Endodermal cell (in vitro differentiated cells): ENCODE measurements around the gene LEF1. TPM values are rescaled to one million over a fixed set of nuclear protein-coding genes. Genes with fewer than 3 reads are reported as not detected.

Experiments used
- DNase-seq: peaks from one replicate; pipeline ENCODE4 v3.0.0-alpha.2; 2017
- H3K27ac ChIP-seq: 2 replicates; pipeline ENCODE4 v1.5.1; 2013; ENCODE audit warnings: mild to moderate bottlenecking, low read depth, low read length, moderate library complexity
- H3K27me3 ChIP-seq: 2 replicates; pipeline ENCODE4 v1.6.1; 2013; ENCODE audit warnings: mild to moderate bottlenecking, low read length, moderate library complexity; ENCODE audit not compliant: insufficient read depth, control insufficient read depth, poor library complexity, severe bottlenecking
- H3K36me3 ChIP-seq: 2 replicates; pipeline ENCODE4 v1.7.0; 2013; ENCODE audit warnings: mild to moderate bottlenecking, low read length, moderate library complexity; ENCODE audit not compliant: control insufficient read depth, insufficient read depth
- H3K4me1 ChIP-seq: one replicate; pipeline ENCODE4 v1.7.0; 2013; ENCODE audit warnings: low read length; ENCODE audit not compliant: control insufficient read depth, insufficient read depth
- H3K4me3 ChIP-seq: 2 replicates; pipeline ENCODE4 v1.5.1; 2013; ENCODE audit warnings: mild to moderate bottlenecking, low read length, moderate library complexity
- H3K9ac ChIP-seq: 2 replicates; pipeline ENCODE4 v1.6.1; 2013; ENCODE audit warnings: mild to moderate bottlenecking, low read length, moderate library complexity; ENCODE audit not compliant: poor library complexity, severe bottlenecking; ENCODE audit errors: extremely low read depth
- H3K9me3 ChIP-seq: 2 replicates; pipeline ENCODE4 v1.6.1; 2013; ENCODE audit warnings: mild to moderate bottlenecking, low read length, moderate library complexity; ENCODE audit not compliant: control insufficient read depth
- H3K27ac Mint-ChIP-seq: 2 replicates; pipeline ENCODE4 v1.8.0; 2020; ENCODE audit warnings: mixed read lengths
- H3K27me3 Mint-ChIP-seq: 2 replicates; pipeline ENCODE4 v1.8.0; 2021; ENCODE audit warnings: mild to moderate bottlenecking, mixed read lengths; ENCODE audit not compliant: insufficient read depth
- H3K36me3 Mint-ChIP-seq: 2 replicates; pipeline ENCODE4 v1.8.0; 2020; ENCODE audit warnings: low read depth, mixed read lengths
- H3K4me1 Mint-ChIP-seq: 2 replicates; pipeline ENCODE4 v1.8.0; 2020; ENCODE audit warnings: mixed read lengths
- H3K4me3 Mint-ChIP-seq: 2 replicates; pipeline ENCODE4 v1.8.0; 2020; ENCODE audit warnings: mild to moderate bottlenecking, moderate library complexity, mixed read lengths
- H3K9me3 Mint-ChIP-seq: 2 replicates; pipeline ENCODE4 v1.8.0; 2020; ENCODE audit warnings: mild to moderate bottlenecking, mixed read lengths
- CTCF ChIP-seq: fragments of 200-600 bp; sonication (generic); conservative IDR thresholded peaks from 2 replicates; pipeline ENCODE4 v1.5.0; 2021; ENCODE audit warnings: antibody characterized with exemption, mild to moderate bottlenecking
- WGBS, 2 experiments: methylation state at CpG; one replicate each; pipeline versions ENCODE4 v1.1.5 to v1.1.7; 2013; ENCODE audit warnings: missing lambda C conversion rate in 2 of 2, mixed read lengths in 1 of 2; ENCODE audit not compliant: insufficient coverage in 1 of 2, insufficient read length in 1 of 2; 5-methylcytosine and 5-hydroxymethylcytosine counted together
- total RNA-seq, 2 donors: library from RNA; stranded (reverse); fragmentation: NEBNext Ultra II Directional in 1 of 2; extraction: Animal tissue kit (Norgen Biotek cat#: 25700) in 1 of 2; gene quantifications; 2 replicates in 1 of 2; 3 replicates in 1 of 2; pipeline ENCODE4 v1.2.1, GENCODE V29; 2021

The LEF1 gene
- total RNA-seq, 2 donors from 2014 or later, result 0.95 to 1.6 TPM

GRCh38 chr4:108036213-108036612, 132.5 kb downstream of the LEF1 start:
- no peak overlapping the region for H3K27ac Mint-ChIP-seq
- no peaks in the 10 kb centered on the region for H3K9me3 Mint-ChIP-seq
- no peak overlapping the region for H3K27ac ChIP-seq

GRCh38 chr4:108035691-108036090, 133.0 kb downstream of the LEF1 start:
- H3K4me1 Mint-ChIP-seq, result no peaks in the 10 kb centered on the region
- Histone ChIP-seq H3K9ac (no peak overlapping the region), H3K9me3 (no peaks in the 10 kb centered on the region), H3K36me3 (peaks cover 12% of the 10 kb centered on the region), H3K4me3 (no peak overlapping the region), H3K27ac (no peak overlapping the region), H3K4me1 (no peaks in the 10 kb centered on the region), H3K27me3 (no peaks in the 10 kb centered on the region)
- no peak for TF ChIP-seq CTCF
- DNase-seq, result no peak
- H3K36me3 Mint-ChIP-seq, result peaks cover 16% of the 10 kb centered on the region
- no peaks in the 10 kb centered on the region for H3K27me3 Mint-ChIP-seq
- WGBS, 2 experiments, result 94 to 100% methylated on average over 4 to 6 of the region's 6 CpGs
- no peaks in the 10 kb centered on the region for H3K9me3 Mint-ChIP-seq
- H3K4me3 Mint-ChIP-seq, result no peak overlapping the region
- H3K27ac Mint-ChIP-seq, result no peak overlapping the region

More at GRCh38 chr4:108036213-108036612, 132.5 kb downstream of the LEF1 start:
- H3K36me3 Mint-ChIP-seq, result peaks cover 14% of the 10 kb centered on the region
- Histone ChIP-seq H3K9me3 (no peaks in the 10 kb centered on the region), H3K27me3 (no peaks in the 10 kb centered on the region), H3K36me3 (peaks cover 12% of the 10 kb centered on the region), H3K4me1 (no peaks in the 10 kb centered on the region), H3K4me3 (no peak overlapping the region), H3K9ac (no peak overlapping the region)
- H3K4me3 Mint-ChIP-seq, result no peak overlapping the region
- H3K4me1 Mint-ChIP-seq, result no peaks in the 10 kb centered on the region
- DNase-seq, result no peak
- no peak for TF ChIP-seq CTCF
- no peaks in the 10 kb centered on the region for H3K27me3 Mint-ChIP-seq
- 94 to 95% methylated on average over 3 to 7 of the region's 7 CpGs for WGBS, 2 experiments

- no peaks in the 10 kb centered on the region for H3K27me3 ChIP-seq
- peaks cover 12% of the 10 kb centered on the region for H3K36me3 ChIP-seq
- H3K9me3 Mint-ChIP-seq, result no peaks in the 10 kb centered on the region
- no peak overlapping the region for H3K27ac ChIP-seq
- no peak overlapping the region for H3K4me3 Mint-ChIP-seq
- H3K9me3 ChIP-seq, result no peaks in the 10 kb centered on the region
- WGBS, 2 experiments, result 87 to 93% methylated on average over 6 to 7 of the region's 7 CpGs
- H3K4me1 ChIP-seq, result no peaks in the 10 kb centered on the region
- H3K27ac Mint-ChIP-seq, result no peak overlapping the region
- no peak for DNase-seq
- no peak for TF ChIP-seq CTCF
- peaks cover 21% of the 10 kb centered on the region for H3K36me3 Mint-ChIP-seq
- no peaks in the 10 kb centered on the region for H3K27me3 Mint-ChIP-seq
- no peak overlapping the region for H3K9ac ChIP-seq
- H3K4me1 Mint-ChIP-seq, result no peaks in the 10 kb centered on the region
- H3K4me3 ChIP-seq, result no peak overlapping the region
These were observed 134.2 kb downstream of the LEF1 start for GRCh38 chr4:108034565-108034964.
